Renal cortical epithelial cell (primary cell): ENCODE results near the gene TRMT10B. TPM values are rescaled to one million over a fixed set of nuclear protein-coding genes. Genes with fewer than 3 reads are reported as not detected.

Experiments
- DNase-seq: peaks from one replicate; pipeline ENCODE4 v3.0.0-alpha.2; 2011; ENCODE audit warnings: low read depth
- total RNA-seq: library from RNA; depleted of rRNA; stranded (reverse); fragments of >200 nt; gene quantifications from 2 replicates; pipeline ENCODE4 v1.2.3, GENCODE V29; 2014

The TRMT10B gene, protein sequence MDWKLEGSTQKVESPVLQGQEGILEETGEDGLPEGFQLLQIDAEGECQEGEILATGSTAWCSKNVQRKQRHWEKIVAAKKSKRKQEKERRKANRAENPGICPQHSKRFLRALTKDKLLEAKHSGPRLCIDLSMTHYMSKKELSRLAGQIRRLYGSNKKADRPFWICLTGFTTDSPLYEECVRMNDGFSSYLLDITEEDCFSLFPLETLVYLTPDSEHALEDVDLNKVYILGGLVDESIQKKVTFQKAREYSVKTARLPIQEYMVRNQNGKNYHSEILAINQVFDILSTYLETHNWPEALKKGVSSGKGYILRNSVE
- 3.0 and 7.4 TPM in 2 replicates for total RNA-seq

DNA sequence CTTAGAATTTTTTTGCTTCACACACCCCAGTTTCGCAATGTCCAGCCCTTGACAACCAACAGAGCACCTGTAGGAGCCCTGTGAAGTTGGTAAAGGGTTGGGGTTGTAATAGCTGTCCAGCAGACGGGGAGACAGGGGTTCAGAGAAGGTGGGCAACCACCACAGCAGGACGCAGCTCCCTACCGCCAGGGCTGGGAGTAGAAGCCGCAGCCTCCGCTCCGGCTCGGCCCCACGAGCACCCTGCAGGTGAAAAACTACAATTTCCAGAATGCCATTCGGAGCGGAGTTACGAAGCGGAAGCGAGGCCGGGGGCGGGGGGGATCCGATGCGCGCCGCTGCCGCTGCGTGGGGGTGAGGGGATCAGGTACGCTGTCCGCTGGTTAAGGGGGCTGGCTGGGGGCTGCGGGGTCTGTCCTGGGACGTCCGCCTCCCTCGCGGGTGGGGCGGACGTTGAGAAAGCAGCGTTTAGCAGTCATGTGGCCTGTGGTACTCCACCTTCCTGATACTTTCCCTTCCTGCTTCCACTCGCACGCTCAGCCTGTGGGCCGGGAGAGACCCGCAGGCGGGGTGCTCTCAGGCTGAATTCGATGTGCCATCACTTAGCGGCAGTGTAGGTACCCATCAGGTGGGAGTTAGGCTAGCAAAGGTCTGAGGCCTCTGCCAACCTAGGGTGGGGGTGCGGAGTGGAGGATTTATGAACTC, at the start of gene TRMT10B:
TRMT10B (plus strand) TSS at position 317 of the 702 bp plus-strand sequence. CDS start 8,127 bp downstream, outside the sequence.
- peak; percentile 68 for DNase-seq

DNA sequence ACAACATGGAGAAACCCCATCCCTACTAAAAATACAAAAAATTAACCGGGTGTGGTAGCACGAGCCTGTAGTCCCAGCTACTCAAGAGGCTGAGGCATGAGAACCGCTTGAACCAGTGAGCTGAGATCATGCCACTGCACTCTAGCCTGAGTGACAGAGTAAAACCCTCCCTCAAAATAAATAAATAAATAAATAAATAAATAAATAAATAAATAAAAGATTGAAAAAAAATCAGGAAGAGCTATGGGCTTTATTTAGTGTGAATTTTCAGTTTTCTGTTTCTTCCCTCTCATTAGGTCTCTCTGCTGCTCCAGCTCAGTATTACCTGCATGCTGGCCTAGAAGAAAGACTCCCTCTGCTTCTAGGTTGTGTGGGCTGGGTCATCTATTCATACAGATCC, 47.8 kb upstream of the TRMT10B start:
- no peak for DNase-seq

- peak; percentile 64 for DNase-seq
Observed at GRCh38 chr9:37706290-37706689, 47.3 kb upstream of the TRMT10B start.

- DNase-seq: no peak
Observed at GRCh38 chr9:37707748-37708147, 45.9 kb upstream of the TRMT10B start.

- DNase-seq: no peak
Observed at GRCh38 chr9:37710046-37710445, 43.6 kb upstream of the TRMT10B start.

DNA sequence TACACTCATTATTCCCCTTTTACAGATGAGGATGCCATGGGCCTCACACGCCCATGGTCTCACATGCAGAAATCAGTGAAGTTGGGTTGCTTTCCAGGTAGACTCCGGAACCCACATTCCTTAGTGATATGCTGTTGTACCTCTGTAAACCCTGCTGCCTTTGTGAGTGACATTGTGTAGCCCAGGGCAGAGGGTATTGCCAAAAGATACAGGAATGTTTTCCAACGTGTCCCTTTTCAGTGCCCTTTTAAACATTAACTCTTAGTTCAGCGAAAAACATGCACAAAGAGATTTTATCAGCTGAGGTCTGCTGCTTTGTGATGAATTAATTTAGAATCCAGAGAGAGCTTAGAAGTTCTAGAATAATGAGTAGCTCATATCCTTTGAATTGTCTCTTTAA, 38.3 kb upstream of the TRMT10B start:
- DNase-seq: peak; percentile 18

- no peak for DNase-seq
Observed at GRCh38 chr9:37715991-37716505, 37.6 kb upstream of the TRMT10B start.

DNA sequence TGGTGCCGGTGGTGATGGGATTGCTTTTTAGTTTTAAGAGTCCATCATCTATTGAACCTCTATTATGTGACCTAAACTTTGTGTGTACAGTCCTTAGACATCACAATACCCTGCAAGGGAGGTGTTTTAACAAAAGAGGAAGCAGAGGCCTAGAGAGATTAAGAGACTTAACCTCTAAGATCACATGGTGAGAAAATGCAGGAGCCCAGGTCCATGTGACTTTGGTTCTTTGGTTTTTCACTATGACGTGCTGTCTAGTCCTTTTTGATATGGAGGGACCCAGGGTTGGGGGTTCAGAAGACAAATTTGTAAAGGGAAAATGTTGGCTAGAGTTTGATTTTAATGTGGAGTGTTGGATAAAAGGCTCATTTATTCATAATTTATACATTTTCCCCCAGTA, 34.1 kb upstream of the TRMT10B start:
- DNase-seq: no peak

DNA sequence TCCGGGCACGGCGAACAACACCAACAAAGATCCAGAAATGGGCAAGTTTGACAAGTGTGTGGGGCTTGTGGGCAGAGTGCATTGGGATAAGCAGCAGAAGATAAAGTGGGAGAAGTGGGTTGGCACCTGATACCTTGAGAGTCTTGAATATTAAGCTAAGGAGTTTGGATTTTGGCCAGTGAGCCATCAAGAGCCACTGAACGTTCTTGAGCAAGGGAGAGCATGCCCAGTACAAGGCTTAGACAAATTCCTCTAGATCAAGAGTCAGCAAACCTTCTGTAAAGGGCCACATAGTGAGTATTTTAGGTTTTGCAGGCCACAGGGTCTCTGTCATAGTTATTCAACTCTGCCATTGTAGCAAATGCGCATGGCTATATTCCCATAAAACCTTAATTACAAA, 26.6 kb upstream of the TRMT10B start:
- DNase-seq: no peak

GRCh38 chr9:37729499-37729898, 24.1 kb upstream of the TRMT10B start:
- DNase-seq: no peak

GRCh38 chr9:37730256-37730655, 23.3 kb upstream of the TRMT10B start:
- DNase-seq: peak; percentile 28

DNA sequence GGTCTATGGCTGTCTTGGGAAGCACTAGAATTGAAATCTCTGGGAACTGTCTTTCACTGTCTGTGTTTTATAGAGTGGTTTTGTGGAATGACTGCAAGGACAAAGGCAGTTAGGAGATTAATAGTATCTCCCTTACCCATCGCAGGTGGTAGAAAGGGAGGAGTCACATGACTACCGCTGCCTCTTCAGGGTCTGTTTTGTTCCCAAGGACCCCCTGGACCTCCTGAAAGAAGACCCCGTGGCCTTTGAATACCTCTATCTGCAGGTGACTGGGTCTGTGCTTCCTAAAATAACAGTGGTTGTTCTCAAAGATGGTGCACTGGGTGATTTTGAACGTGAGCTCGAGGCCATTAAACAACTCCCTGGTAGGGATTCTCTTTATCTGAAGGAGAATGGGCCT, 22.8 kb upstream of the TRMT10B start:
- DNase-seq: no peak

DNA sequence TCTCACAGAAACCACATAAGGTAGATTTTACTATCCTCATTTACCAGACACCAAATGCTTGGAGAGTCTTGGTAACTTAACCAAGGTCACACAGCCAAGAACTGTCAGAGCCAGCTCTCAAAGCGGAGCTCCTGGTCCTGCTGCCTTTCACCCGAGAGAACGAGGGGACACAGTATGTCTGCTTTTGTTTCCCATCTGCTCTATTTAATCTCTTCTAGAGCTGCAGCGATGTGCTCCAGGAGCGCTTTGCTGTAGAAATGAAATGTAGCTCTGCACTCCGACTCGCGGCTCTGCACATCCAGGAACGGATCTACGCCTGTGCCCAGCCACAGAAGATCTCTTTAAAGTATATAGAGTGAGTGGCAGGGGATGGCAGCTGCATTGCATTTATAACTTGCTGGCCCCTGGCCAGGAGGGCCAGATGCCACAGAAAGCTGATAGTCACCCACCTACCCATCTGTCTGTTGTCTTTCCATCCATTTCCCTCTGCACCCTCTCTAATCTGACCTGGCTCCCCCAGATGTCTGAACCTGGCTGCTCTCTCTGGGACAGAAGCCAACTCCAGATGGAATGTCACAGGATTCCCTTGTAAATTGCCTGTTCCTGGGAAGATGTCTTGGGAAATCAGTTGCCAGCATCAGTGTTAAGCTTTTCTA, 21.4 kb upstream of the TRMT10B start:
- no peak for DNase-seq

- DNase-seq: no peak
Observed at GRCh38 chr9:37732952-37733351, 20.7 kb upstream of the TRMT10B start.

DNA sequence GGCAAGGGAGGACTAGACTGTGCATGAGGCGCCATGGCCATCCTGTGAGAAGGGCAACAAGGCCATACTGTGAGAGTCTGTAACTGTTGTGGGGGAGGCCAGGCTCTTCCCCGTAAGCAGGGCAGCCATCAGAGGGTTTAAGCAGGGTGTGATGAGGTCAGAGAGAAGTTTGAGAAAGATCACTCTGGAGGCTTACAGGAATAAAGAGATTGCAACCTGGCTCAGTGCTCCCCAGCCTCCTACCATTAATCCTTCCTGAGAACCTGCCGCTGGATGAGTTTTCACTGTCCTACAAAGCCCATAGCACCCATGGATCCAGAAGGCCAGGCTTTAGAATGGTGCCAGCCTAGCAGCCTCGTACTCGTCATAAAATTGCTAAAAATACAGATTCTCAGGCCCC, 14.4 kb upstream of the TRMT10B start:
- no peak for DNase-seq

- no peak for DNase-seq
Observed at GRCh38 chr9:37740128-37740527, 13.5 kb upstream of the TRMT10B start.

DNA sequence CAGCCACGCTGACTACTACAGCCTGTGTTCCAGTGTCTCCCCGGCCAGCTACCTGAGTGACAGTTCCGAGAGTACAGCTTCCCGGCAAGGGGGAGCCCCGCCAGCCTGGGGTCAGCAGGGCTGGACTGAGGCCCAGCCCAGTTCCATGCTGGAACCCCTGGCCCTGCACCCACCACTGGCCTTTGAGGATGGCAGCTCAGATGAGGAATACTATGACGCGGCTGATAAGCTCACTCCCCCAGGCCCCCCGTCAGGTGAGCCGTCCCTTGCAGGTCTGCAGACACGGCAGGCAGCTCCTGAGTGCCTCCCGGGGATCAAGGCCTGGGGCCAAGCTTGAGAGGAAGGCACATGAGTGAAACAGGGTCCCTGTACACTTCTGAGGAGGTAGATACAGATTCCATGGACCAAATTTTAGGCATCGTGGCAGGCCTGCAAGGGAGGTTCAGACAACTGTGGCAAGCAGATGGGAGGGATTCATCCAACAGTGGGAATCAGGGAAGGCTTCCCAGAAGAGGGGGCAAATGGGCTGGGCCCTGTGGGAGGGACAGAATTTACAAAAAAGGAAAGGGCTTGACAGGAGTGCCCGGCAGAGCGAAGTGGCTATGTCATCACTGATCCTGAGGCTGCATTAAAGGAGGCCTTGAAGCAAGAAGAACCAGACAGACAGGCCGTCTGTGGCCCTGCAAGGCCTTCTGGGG, 12.8 kb upstream of the TRMT10B start:
- DNase-seq: no peak

- DNase-seq: no peak
Observed at GRCh38 chr9:37745970-37746369, 7.6 kb upstream of the TRMT10B start.

- no peak for DNase-seq
Observed at GRCh38 chr9:37746448-37747270, 6.9 kb upstream of the TRMT10B start.

- DNase-seq: peak; percentile 60
Observed at GRCh38 chr9:37747271-37747753, 6.3 kb upstream of the TRMT10B start.

DNA sequence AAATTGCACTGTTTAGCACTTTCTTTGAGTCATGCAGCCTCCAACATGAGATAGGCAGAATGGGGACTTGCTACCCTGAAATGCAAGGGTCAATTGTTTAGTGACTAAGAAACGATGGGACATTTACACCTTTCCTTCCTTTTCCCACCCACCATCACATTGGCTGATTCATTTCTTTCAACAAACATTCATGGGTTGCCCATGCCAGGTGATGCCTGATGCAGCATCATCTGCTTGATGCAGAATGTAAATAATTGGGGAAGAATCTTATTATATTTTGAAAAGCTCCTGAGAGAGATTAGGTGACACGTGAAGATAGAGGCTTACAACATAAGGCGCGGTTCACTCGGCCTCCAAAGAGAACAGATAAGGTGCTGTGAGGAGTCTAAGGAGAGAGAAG, 4.5 kb upstream of the TRMT10B start:
- DNase-seq: no peak
